Activated naive CD8-positive, alpha-beta T cell (primary cell): Measurements from ENCODE around the gene FBXL17.
"Not testable (repeated sequence)": the region's sequence is repeated elsewhere in the genome, so short reads cannot be mapped to it uniquely, and the experiment has no call there.

Experiments used
- H3K27ac Mint-ChIP-seq: one replicate; pipeline ENCODE4 v1.8.0; 2021; ENCODE audit warnings: mixed read lengths
- H3K27me3 Mint-ChIP-seq: one replicate; pipeline ENCODE4 v1.8.0; 2021; ENCODE audit warnings: mixed read lengths
- H3K36me3 Mint-ChIP-seq: one replicate; pipeline ENCODE4 v1.8.0; 2021; ENCODE audit warnings: mixed read lengths
- H3K4me1 Mint-ChIP-seq: one replicate; pipeline ENCODE4 v1.8.0; 2021; ENCODE audit warnings: low read depth, mixed read lengths
- H3K4me3 Mint-ChIP-seq: one replicate; pipeline ENCODE4 v1.8.0; 2021; ENCODE audit warnings: mild to moderate bottlenecking, mixed read lengths
- H3K9me3 Mint-ChIP-seq: one replicate; pipeline ENCODE4 v1.8.0; 2021; ENCODE audit warnings: low read depth, mixed read lengths

FBXL17 gene

DNA sequence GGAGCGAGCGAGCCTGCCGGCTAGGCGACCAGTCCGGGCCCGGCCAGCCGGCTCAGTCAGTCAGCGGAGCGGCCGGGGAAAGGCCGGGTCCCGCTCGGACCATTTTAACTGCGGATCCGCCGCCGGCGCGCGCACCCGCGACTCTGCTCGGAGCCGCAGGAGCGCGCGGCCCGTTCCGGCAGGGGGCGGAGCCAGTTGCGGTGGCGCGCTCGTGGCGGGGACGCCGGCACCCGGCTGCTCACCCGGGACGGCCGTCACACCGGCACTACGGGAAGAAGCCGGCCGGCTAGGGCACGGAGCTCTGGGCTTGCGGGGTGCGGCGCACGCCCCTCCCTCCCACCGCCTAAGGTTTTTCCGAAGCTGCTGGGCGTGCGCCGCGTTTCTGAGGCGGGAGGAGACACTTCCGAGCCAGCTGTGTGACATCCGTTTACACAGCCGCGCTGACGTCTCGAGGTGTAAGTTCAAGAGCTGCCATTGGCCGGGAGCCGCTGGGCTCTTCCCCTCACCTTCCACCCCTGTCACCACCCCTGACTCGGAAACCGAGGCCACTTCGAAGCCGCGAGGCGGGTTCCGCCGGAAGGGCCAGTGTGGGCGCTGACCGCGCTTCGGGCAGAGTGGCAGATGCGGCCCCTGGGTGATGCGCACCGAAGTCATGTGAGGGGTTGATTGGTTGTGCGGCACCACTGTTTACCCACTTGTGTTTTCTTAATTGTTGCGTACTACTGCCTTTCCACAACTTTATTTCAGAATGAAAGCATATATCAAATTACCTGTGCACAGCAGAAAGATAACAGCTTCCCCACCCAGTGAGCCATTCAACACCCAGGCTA lies at the start of gene FBXL17:
TSS of gene FBXL17 (minus strand) at position 145 of the 830 bp plus-strand sequence.
- Mint-ChIP-seq H3K27me3 (no peaks in the 10 kb centered on the region), H3K4me1 (peaks cover 40% of the 10 kb centered on the region), H3K36me3 (peaks cover 6% of the 10 kb centered on the region), H3K9me3 (peaks cover 4% of the 10 kb centered on the region), H3K27ac (peak within 1 kb of the TSS; percentile 97), H3K4me3 (peak within 1 kb of the TSS; percentile 94)

DNA sequence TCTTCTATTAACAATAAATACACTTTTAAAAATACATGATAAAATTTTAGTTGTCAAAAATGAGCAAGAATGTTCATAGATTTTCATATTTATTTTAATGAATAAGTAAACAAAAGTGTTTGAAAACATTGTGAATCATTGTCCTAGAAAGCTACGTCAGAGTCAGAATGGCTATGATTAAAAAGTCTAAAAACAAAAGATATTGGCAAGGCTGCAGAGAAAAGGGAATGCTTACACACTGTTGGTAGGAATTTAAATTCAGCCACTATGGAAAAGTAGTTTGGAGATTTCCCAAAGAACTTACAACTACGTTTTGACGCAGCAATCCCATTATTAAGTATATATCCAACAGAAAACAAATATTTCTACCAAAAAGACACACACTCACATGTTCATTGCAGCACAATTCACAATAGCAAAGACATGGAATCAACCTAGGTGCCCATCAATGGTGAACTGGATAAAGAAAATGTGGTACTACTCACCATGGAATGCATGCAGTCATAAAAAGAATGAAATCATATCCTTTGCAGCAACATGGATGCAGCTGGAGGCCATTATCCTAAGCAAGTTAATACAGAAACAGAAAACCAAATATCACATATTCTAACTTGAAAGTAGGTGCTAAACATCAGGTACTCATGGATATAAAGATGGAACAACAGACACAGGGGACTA lies 49.2 kb upstream of the FBXL17 start:
- H3K36me3 Mint-ChIP-seq, result no peaks in the 10 kb centered on the region
- H3K4me3 Mint-ChIP-seq, result no peak overlapping the region

DNA sequence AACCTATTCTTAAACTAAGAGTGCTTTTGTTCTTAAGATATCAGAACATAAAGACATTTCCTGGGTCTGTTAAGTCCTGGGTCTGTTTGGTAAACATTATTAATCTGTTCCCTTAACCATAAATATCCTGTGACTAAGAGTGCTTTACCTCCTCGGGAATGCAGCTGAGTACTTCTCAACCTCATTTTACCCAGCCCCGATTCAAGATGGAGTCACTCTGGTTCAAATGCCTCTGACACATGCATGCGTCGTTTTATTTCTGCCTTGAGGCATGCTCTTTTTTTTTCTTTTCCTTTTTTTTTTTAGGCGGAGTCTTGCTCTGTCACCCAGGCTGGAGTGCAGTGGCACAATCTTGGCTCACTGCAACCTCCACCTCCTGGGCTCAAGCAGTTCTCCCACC lies 39.8 kb upstream of the FBXL17 start:
- H3K27ac Mint-ChIP-seq, result no peak overlapping the region
- H3K4me1 Mint-ChIP-seq, result no peaks in the 10 kb centered on the region
- H3K27me3 Mint-ChIP-seq, result peaks cover 17% of the 10 kb centered on the region
- H3K36me3 Mint-ChIP-seq, result peaks cover 7% of the 10 kb centered on the region
- peaks cover 8% of the 10 kb centered on the region for H3K9me3 Mint-ChIP-seq
- no peak overlapping the region for H3K4me3 Mint-ChIP-seq

More for the DNA sequence above, 49.2 kb upstream of the FBXL17 start:
- Mint-ChIP-seq H3K9me3 (no peaks in the 10 kb centered on the region), H3K27ac (no peak overlapping the region), H3K4me1 (no peaks in the 10 kb centered on the region), H3K27me3 (peaks cover 24% of the 10 kb centered on the region)

- no peak overlapping the region for H3K27ac Mint-ChIP-seq
- H3K27me3 Mint-ChIP-seq, result peaks cover 13% of the 10 kb centered on the region
These were observed 38.9 kb upstream of the FBXL17 start for GRCh38 chr5:108420755-108421154.

DNA sequence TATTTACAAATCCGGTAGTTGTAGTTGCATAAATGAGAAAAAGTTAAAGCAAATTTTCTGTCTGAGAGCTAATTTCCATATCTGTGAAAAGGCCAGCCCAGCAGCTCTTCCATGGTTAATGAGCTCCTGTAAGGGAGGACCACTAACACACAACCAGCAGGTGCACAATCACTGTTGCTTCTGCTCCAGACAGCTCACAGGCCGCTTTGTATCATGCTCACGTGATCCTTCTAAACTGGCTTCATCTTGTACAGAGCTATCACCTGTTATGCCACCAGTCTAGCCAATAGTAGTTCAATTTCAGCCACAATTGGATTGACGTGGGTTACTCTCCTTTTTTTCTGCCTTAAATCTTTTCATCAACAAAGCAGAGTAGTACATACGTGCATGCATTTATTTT lies 38.3 kb upstream of the FBXL17 start:
- Mint-ChIP-seq H3K9me3 (peaks cover 8% of the 10 kb centered on the region), H3K36me3 (peaks cover 7% of the 10 kb centered on the region), H3K27me3 (peaks cover 13% of the 10 kb centered on the region)

More at GRCh38 chr5:108420755-108421154, 38.9 kb upstream of the FBXL17 start:
- Mint-ChIP-seq H3K36me3 (peaks cover 7% of the 10 kb centered on the region), H3K4me1 (no peaks in the 10 kb centered on the region), H3K4me3 (no peak overlapping the region), H3K9me3 (peaks cover 8% of the 10 kb centered on the region)

GRCh38 chr5:108418197-108418596 lies 36.3 kb upstream of the FBXL17 start:
- peaks cover 14% of the 10 kb centered on the region for H3K27me3 Mint-ChIP-seq
- H3K4me1 Mint-ChIP-seq, result no peaks in the 10 kb centered on the region
- no peak overlapping the region for H3K27ac Mint-ChIP-seq
- H3K9me3 Mint-ChIP-seq, result peaks cover 8% of the 10 kb centered on the region
- H3K36me3 Mint-ChIP-seq, result peaks cover 7% of the 10 kb centered on the region
- H3K4me3 Mint-ChIP-seq, result no peak overlapping the region

More for the DNA sequence above, 38.3 kb upstream of the FBXL17 start:
- H3K27ac Mint-ChIP-seq, result no peak overlapping the region
- no peak overlapping the region for H3K4me3 Mint-ChIP-seq
- no peaks in the 10 kb centered on the region for H3K4me1 Mint-ChIP-seq

GRCh38 chr5:108417166-108417670 lies 35.3 kb upstream of the FBXL17 start:
- no peaks in the 10 kb centered on the region for H3K4me1 Mint-ChIP-seq
- H3K4me3 Mint-ChIP-seq, result no peak overlapping the region
- peaks cover 7% of the 10 kb centered on the region for H3K36me3 Mint-ChIP-seq
- H3K27me3 Mint-ChIP-seq, result peaks cover 14% of the 10 kb centered on the region
- peaks cover 8% of the 10 kb centered on the region for H3K9me3 Mint-ChIP-seq
- H3K27ac Mint-ChIP-seq, result no peak overlapping the region

GRCh38 chr5:108415726-108416125 lies 33.8 kb upstream of the FBXL17 start:
- no peaks in the 10 kb centered on the region for H3K4me1 Mint-ChIP-seq
- no peak overlapping the region for H3K27ac Mint-ChIP-seq
- H3K27me3 Mint-ChIP-seq, result peaks cover 14% of the 10 kb centered on the region
- peaks cover 8% of the 10 kb centered on the region for H3K9me3 Mint-ChIP-seq
- H3K4me3 Mint-ChIP-seq, result no peak overlapping the region
- peaks cover 7% of the 10 kb centered on the region for H3K36me3 Mint-ChIP-seq

GRCh38 chr5:108409786-108410185 lies 27.9 kb upstream of the FBXL17 start:
- H3K9me3 Mint-ChIP-seq, result no peaks in the 10 kb centered on the region
- H3K27ac Mint-ChIP-seq, result no peak overlapping the region
- no peaks in the 10 kb centered on the region for H3K36me3 Mint-ChIP-seq
- no peaks in the 10 kb centered on the region for H3K4me1 Mint-ChIP-seq
- peaks cover 3% of the 10 kb centered on the region for H3K27me3 Mint-ChIP-seq
- no peak overlapping the region for H3K4me3 Mint-ChIP-seq

- peaks cover 15% of the 10 kb centered on the region for H3K27me3 Mint-ChIP-seq
- not testable (repeated sequence) for H3K9me3 Mint-ChIP-seq, H3K36me3 Mint-ChIP-seq, H3K27ac Mint-ChIP-seq, H3K4me3 Mint-ChIP-seq, H3K4me1 Mint-ChIP-seq
These were observed 23.3 kb upstream of the FBXL17 start for GRCh38 chr5:108405201-108405600.

DNA sequence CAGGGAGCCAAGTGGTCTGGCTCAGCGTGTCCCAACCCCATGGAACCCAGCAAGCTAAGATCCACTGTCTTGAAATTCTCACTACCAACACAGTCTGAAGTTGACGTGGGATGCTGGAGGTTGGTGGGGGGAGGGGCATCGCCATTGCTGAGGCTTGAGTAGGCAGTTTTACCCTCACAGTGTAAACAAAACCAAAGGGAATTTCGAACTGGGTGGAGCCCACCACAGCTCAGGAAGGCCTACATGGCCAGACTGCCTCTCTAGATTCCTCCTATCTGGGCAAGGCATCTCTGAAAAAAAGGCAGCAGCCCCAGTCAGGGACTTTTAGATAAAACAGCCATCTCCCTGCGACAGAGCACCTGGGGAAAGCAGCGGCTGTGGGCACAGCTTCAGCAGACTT lies 17.1 kb upstream of the FBXL17 start:
- Mint-ChIP-seq H3K27me3 (peaks cover 19% of the 10 kb centered on the region), H3K27ac (no peak overlapping the region), H3K36me3 (peaks cover 4% of the 10 kb centered on the region), H3K9me3 (no peaks in the 10 kb centered on the region), H3K4me3 (no peak overlapping the region), H3K4me1 (no peaks in the 10 kb centered on the region)

DNA sequence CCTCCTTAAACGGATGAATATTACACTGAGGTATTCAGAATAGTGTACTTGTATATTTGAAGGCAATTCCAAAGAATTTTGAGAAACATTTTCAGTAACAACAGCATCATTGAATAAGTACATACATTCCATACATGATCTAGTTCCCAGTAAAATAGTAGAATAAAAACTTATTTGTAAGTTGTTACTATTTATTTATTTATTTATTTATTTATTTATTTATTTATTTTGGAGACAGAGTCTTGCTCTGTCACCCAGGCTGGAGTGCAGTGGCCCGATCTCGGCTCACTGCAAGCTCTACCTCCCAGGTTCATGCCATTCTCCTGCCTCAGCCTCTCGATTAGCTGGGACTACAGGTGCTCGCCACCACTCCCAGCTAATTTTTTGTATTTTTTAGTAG lies 14.9 kb upstream of the FBXL17 start:
- H3K36me3 Mint-ChIP-seq, H3K9me3 Mint-ChIP-seq, H3K27ac Mint-ChIP-seq, H3K4me3 Mint-ChIP-seq, H3K4me1 Mint-ChIP-seq: not testable (repeated sequence)
- H3K27me3 Mint-ChIP-seq, result peaks cover 14% of the 10 kb centered on the region

GRCh38 chr5:108387758-108388157 lies 5.9 kb upstream of the FBXL17 start:
- H3K27me3 Mint-ChIP-seq, result no peaks in the 10 kb centered on the region
- no peaks in the 10 kb centered on the region for H3K36me3 Mint-ChIP-seq
- no peak overlapping the region for H3K4me3 Mint-ChIP-seq
- peaks cover 16% of the 10 kb centered on the region for H3K4me1 Mint-ChIP-seq
- H3K27ac Mint-ChIP-seq, result no peak overlapping the region
- H3K9me3 Mint-ChIP-seq, result no peaks in the 10 kb centered on the region

GRCh38 chr5:108386345-108387061 lies 4.6 kb upstream of the FBXL17 start:
- peaks cover 19% of the 10 kb centered on the region for H3K4me1 Mint-ChIP-seq
- H3K27me3 Mint-ChIP-seq, result no peaks in the 10 kb centered on the region
- H3K9me3 Mint-ChIP-seq, result no peaks in the 10 kb centered on the region
- no peak overlapping the region for H3K27ac Mint-ChIP-seq
- no peak overlapping the region for H3K4me3 Mint-ChIP-seq
- H3K36me3 Mint-ChIP-seq, result no peaks in the 10 kb centered on the region

- Mint-ChIP-seq H3K27me3 (no peaks in the 10 kb centered on the region), H3K27ac (peak overlapping the region; percentile 97), H3K4me1 (peaks cover 25% of the 10 kb centered on the region), H3K36me3 (no peaks in the 10 kb centered on the region), H3K4me3 (no peak overlapping the region), H3K9me3 (no peaks in the 10 kb centered on the region)
These were observed 2.8 kb upstream of the FBXL17 start for GRCh38 chr5:108384741-108385140.
